ENCODE measurements around the gene SCTR. TPM values are rescaled to one million over a fixed set of nuclear protein-coding genes. Genes with fewer than 3 reads are reported as not detected.

Gene SCTR
- total and polyA plus RNA-seq, 3 donors from 2014 or later, result 1.1 to 6.6 (median 2.0) TPM

DNA sequence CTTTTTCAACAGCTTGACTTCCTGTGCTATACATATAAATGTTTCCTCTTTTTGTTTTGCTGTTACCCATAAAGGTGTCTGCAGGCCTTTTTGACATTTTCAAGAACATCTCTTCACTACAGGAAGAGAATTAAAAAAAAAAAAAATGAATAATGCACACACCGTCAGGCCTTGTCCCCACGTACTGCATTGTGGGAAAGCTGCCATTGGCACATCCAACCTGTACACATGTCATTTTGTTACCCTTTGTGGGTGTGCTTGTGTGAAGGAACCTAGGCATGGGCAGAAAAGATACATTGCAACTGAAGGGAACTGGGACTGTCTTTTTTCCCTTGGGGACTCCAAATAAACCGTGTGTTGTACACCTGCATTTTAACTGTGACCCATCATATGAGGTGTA lies 109.4 kb downstream of the SCTR start:
- Histone ChIP-seq H3K4me3 (no peak overlapping the region), H3K9me3 (no peaks in the 10 kb centered on the region), H3K27me3 (no peaks in the 10 kb centered on the region), H3K27ac (no peak overlapping the region), H3K36me3 (ENCODE audit: low read depth, missing control alignments) (no peaks in the 10 kb centered on the region), H3K4me1 (no peaks in the 10 kb centered on the region)
- TF ChIP-seq, protein P1, sequence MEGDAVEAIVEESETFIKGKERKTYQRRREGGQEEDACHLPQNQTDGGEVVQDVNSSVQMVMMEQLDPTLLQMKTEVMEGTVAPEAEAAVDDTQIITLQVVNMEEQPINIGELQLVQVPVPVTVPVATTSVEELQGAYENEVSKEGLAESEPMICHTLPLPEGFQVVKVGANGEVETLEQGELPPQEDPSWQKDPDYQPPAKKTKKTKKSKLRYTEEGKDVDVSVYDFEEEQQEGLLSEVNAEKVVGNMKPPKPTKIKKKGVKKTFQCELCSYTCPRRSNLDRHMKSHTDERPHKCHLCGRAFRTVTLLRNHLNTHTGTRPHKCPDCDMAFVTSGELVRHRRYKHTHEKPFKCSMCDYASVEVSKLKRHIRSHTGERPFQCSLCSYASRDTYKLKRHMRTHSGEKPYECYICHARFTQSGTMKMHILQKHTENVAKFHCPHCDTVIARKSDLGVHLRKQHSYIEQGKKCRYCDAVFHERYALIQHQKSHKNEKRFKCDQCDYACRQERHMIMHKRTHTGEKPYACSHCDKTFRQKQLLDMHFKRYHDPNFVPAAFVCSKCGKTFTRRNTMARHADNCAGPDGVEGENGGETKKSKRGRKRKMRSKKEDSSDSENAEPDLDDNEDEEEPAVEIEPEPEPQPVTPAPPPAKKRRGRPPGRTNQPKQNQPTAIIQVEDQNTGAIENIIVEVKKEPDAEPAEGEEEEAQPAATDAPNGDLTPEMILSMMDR (IDR thresholded peaks at IDR 0.05), result no peak
- no peak for TF ChIP-seq POLR2A (IDR thresholded peaks at IDR 0.05)
- DNase-seq, result no peak
- intact Hi-C loops (cut with DNase I; ENCODE audit: low total_unique reads), result no loop called here
- 86 to 92% methylated on average over 3 of the region's 3 CpGs for WGBS, 2 donors

DNA sequence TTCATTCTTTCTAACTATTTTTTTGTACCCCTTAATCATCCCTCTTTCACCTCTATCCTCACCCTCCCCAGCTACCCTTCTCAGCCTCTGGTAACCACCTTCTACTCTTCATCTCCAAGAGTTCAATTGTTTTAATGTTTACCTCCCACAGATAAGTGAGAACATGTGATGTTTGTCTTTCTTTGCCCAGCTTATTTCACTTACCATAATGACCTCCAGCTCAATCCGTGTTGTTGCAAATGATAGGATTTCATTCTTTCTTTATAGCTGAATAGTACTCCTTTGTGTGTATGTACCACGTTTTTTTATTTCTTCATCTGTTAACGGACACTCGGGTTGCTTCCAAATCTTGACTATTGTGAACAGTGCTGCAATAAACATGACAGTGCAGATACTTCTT lies 114.8 kb downstream of the SCTR start:
- no peaks in the 10 kb centered on the region for H3K27me3 ChIP-seq
- H3K4me1 ChIP-seq, result no peaks in the 10 kb centered on the region
- intact Hi-C loops (cut with DNase I; ENCODE audit: low total_unique reads), result loop anchor here (5.0 kb wide), 1 partner anchor 63 kb away; no protein-coding TSS in a partner anchor
- no peak overlapping the region for H3K27ac ChIP-seq
- WGBS, 2 donors, result 73 to 81% methylated on average over 4 of the region's 4 CpGs
- no peak for DNase-seq
- TF ChIP-seq, protein P1 (IDR thresholded peaks at IDR 0.05), result no peak
- no peak for TF ChIP-seq POLR2A (IDR thresholded peaks at IDR 0.05)
- H3K36me3 ChIP-seq (ENCODE audit: low read depth, missing control alignments), result no peaks in the 10 kb centered on the region
- no peak overlapping the region for H3K4me3 ChIP-seq
- no peaks in the 10 kb centered on the region for H3K9me3 ChIP-seq

DNA sequence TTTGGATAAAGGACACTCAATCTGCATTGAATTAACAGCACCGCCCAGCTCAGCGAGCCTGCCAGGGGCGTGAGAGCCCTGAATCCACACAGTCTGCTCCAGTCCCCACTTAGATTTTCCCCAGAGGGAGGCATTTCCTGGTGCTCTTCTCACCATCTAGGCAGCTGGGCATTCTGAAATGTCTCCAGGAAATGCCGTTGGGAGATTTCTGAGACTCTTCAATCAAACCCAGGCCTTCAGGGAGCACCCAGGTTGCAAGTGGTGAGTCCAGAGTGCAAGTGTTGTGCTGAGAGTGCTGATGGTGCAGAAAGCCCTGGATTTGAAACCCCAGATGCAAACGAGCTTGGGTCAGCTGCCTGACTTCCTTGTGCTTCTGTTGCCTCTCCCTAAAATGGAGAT lies 116.1 kb downstream of the SCTR start:
- peak; percentile 27 for DNase-seq
- no peaks in the 10 kb centered on the region for H3K4me1 ChIP-seq
- WGBS, 2 donors, result 46 to 58% methylated on average over 5 of the region's 5 CpGs
- H3K9me3 ChIP-seq, result no peaks in the 10 kb centered on the region
- H3K27me3 ChIP-seq, result no peaks in the 10 kb centered on the region
- intact Hi-C loops (cut with DNase I; ENCODE audit: low total_unique reads), result loop anchor here (5.0 kb wide), 1 partner anchor 64 kb away; no protein-coding TSS in a partner anchor
- no peak overlapping the region for H3K27ac ChIP-seq
- no peaks in the 10 kb centered on the region for H3K36me3 ChIP-seq (ENCODE audit: low read depth, missing control alignments)
- H3K4me3 ChIP-seq, result no peak overlapping the region
- TF ChIP-seq, protein P1 (IDR thresholded peaks at IDR 0.05), result no peak
- no peak for TF ChIP-seq POLR2A (IDR thresholded peaks at IDR 0.05)

DNA sequence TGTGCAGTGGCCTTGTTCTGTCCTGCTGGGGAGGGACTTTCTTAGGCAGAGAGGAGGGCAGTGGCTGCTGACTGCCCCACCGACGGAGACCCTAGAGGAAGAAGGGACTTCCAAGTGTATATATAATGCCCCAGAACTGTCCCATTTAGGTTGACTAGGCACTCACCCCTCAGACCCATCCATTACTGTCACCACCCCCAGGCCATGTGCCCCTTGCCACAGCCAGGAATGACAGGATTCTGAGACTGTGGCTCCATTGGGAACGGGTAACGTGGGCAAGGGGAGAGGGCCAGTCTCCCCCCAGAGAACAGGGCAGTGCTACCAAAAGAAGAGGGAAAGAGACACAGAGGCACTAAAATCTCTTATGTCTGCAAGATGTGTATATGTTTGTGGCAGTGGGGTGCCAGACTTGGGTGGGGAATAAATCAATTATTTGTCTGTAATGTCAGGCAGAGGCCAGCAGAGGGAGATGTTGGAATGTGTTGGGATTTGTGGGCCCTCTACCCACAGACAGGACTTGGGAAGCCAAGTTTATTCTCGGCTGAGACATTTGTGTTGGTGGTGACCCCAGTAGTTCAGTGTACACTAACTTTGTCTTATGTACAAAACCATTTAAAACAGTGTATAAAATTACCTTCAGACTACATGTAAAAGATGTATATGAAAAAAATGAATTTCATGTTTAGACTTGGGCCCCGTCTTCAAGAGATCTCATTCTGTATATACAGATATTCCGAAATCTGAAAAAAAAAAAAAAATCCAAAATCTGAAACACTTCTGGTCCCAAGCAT lies 116.7 kb downstream of the SCTR start:
- DNase-seq, result peak; percentile 72
- no peaks in the 10 kb centered on the region for H3K27me3 ChIP-seq
- intact Hi-C loops (cut with DNase I; ENCODE audit: low total_unique reads), result loop anchor here (5.0 kb wide), 1 partner anchor 65 kb away; no protein-coding TSS in a partner anchor
- no peaks in the 10 kb centered on the region for H3K36me3 ChIP-seq (ENCODE audit: low read depth, missing control alignments)
- H3K9me3 ChIP-seq, result no peaks in the 10 kb centered on the region
- WGBS, 2 donors, result 65 to 73% methylated on average over 7 of the region's 7 CpGs
- H3K4me1 ChIP-seq, result no peaks in the 10 kb centered on the region
- no peak overlapping the region for H3K27ac ChIP-seq
- H3K4me3 ChIP-seq, result no peak overlapping the region
- no peak for TF ChIP-seq POLR2A (IDR thresholded peaks at IDR 0.05)
- TF ChIP-seq, protein P1 (IDR thresholded peaks at IDR 0.05), result peak; percentile 83 to 94 (median 87)
